ENCODE results near the gene TNP1.

DNA sequence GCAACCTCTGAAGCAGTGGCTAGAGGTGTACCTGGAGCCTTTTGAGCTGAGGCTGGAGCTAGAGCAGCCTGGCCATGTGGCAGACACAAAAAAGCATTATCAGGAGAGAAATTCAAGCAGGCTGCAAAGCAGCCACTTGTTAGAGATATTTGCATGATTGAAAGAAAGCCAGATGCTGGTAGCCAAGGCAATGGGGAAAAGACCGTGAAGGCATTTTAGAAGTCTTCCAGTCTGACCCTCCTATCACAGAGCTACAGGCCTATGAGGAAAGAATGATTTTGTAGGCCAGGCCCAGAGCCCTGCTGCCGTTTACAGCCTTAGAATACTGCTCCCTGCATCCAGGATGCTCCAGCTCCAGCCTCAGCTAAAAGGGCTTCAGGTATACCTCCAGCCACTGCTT, 41.4 kb upstream of the TNP1 start:
- TF ChIP-seq, protein P1, sequence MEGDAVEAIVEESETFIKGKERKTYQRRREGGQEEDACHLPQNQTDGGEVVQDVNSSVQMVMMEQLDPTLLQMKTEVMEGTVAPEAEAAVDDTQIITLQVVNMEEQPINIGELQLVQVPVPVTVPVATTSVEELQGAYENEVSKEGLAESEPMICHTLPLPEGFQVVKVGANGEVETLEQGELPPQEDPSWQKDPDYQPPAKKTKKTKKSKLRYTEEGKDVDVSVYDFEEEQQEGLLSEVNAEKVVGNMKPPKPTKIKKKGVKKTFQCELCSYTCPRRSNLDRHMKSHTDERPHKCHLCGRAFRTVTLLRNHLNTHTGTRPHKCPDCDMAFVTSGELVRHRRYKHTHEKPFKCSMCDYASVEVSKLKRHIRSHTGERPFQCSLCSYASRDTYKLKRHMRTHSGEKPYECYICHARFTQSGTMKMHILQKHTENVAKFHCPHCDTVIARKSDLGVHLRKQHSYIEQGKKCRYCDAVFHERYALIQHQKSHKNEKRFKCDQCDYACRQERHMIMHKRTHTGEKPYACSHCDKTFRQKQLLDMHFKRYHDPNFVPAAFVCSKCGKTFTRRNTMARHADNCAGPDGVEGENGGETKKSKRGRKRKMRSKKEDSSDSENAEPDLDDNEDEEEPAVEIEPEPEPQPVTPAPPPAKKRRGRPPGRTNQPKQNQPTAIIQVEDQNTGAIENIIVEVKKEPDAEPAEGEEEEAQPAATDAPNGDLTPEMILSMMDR (IDR thresholded peaks at IDR 0.05): no peak
- TF ChIP-seq POLR2AphosphoS5 (IDR thresholded peaks at IDR 0.05): no peak

Data from suprapubic skin (tissue), 3 donors.